Measurements from ENCODE around the gene FHOD1.

DNA sequence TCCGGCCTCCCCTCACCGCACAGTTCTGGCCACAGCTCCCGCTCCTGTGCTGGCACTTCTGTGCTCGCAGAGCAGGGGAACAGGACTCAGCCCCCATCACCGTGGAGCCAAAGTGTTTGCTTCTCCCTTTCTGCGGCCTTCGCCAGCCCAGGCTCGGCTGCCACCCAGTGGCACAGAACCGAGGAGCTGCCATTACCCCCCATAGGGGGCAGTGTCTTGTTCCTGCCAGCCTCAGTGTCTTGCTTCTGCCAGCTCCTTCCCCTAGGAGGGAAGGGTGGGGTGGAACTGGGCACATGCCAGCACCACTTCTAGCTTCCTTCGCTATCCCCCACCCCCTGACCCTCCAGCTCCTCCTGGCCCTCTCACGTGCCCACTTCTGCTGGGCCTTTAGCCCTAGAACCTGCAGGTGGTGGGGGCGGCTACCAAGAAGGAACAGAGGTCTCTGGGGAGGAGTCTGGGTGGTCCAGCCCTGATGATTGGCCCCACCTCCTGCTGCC lies 49.0 kb downstream of the FHOD1 start:
- peak in 4 of 6 experiments; percentile 55 to 97 (median 88) for TF ChIP-seq CTCF (IDR thresholded peaks at IDR 0.05)
- TF ChIP-seq POLR2A (IDR thresholded peaks at IDR 0.05), result no peak

Data from Peyer's patch (tissue), 4 donors.